IMR-90 (cell line): ENCODE data around the gene KCNK17. TPM values are rescaled to one million over a fixed set of nuclear protein-coding genes. Genes with fewer than 3 reads are reported as not detected.

Source experiments
- ATAC-seq: fragments of 200-7000 bp; cut with Tn5 transposase; 2 replicates; pipeline ENCODE4 v1.9.1; 2020; ENCODE audit warnings: low read depth, mild to moderate bottlenecking, moderate library complexity
- BruUV-seq: library from RNA; stranded (reverse); fragments of 400-500 nt; replicated peaks from 2 replicates; lab custom pipeline; 2021; lab: Mats Ljungman, UMichigan
- CTCF ChIA-PET: fragments of 300-600 bp; formaldehyde crosslinking; extraction: SDS; loops from one replicate; lab custom pipeline; 2021; ENCODE audit warnings: antibody characterized with exemption; lab: Yijun Ruan, JAX
- POLR2A ChIA-PET: fragments of 300-600 bp; sonication (Branson Sonifier 250); formaldehyde crosslinking; loops from one replicate; lab custom pipeline; 2022; ENCODE audit warnings: antibody characterized with exemption; ENCODE audit not compliant: unreplicated experiment; lab: Charles Lee
- DNase-seq: peaks from one replicate; pipeline ENCODE4 v3.0.0; 2013
- H2AFZ ChIP-seq: replicated peaks from 2 replicates; pipeline ENCODE3; 2013; ENCODE audit warnings: low read length, mild to moderate bottlenecking; ENCODE audit not compliant: poor library complexity
- H2AK5ac ChIP-seq: 2 replicates; pipeline ENCODE4 v1.6.1; 2013; ENCODE audit warnings: low read depth, low read length, inconsistent platforms
- H2AK9ac ChIP-seq: replicated peaks from 2 replicates; pipeline ENCODE3; 2013; ENCODE audit warnings: mild to moderate bottlenecking, low read depth, low read length, moderate library complexity; ENCODE audit not compliant: poor library complexity
- H2BK120ac ChIP-seq: 2 replicates; pipeline ENCODE4 v1.6.1; 2013; ENCODE audit warnings: low read depth, low read length, inconsistent platforms
- H2BK15ac ChIP-seq: 3 replicates; pipeline ENCODE4 v1.6.1; 2013; ENCODE audit warnings: low read depth, low read length, inconsistent platforms
- H2BK20ac ChIP-seq: 2 replicates; pipeline ENCODE4 v1.6.1; 2013; ENCODE audit warnings: low read depth, mild to moderate bottlenecking, inconsistent platforms, low read length, moderate library complexity
- H2BK5ac ChIP-seq: 2 replicates; pipeline ENCODE4 v1.6.1; 2013; ENCODE audit warnings: mild to moderate bottlenecking, low read depth, low read length, inconsistent platforms; ENCODE audit not compliant: poor library complexity, severe bottlenecking
- H3K14ac ChIP-seq: replicated peaks from 2 replicates; pipeline ENCODE4 v1.6.1; 2013; ENCODE audit warnings: low read depth, low read length, inconsistent platforms
- H3K18ac ChIP-seq: 2 replicates; pipeline ENCODE4 v1.6.1; 2013; ENCODE audit warnings: low read depth, low read length, control low read depth
- H3K23ac ChIP-seq: 2 replicates; pipeline ENCODE4 v1.6.1; 2013; ENCODE audit warnings: low read depth, low read length, inconsistent platforms
- H3K27ac ChIP-seq: 2 replicates; pipeline ENCODE4 v1.5.1; 2013; ENCODE audit warnings: mild to moderate bottlenecking, control low read depth, low read length; ENCODE audit not compliant: insufficient read depth
- H3K27me3 ChIP-seq: 2 replicates; pipeline ENCODE4 v1.6.1; 2013; ENCODE audit warnings: low read length; ENCODE audit not compliant: control insufficient read depth, insufficient read depth
- H3K36me3 ChIP-seq: 2 replicates; pipeline ENCODE4 v1.6.1; 2013; ENCODE audit warnings: low read length, mixed read lengths; ENCODE audit not compliant: control insufficient read depth, insufficient read depth
- H3K4ac ChIP-seq: 2 replicates; pipeline ENCODE4 v1.6.1; 2013; ENCODE audit warnings: low read depth, low read length, inconsistent platforms
- H3K4me1 ChIP-seq: 2 replicates; pipeline ENCODE4 v1.6.1; 2013; ENCODE audit warnings: low read length, mixed read lengths; ENCODE audit not compliant: control insufficient read depth, insufficient read depth
- H3K4me2 ChIP-seq: 2 replicates; pipeline ENCODE4 v1.6.1; 2013; ENCODE audit warnings: low read depth, mild to moderate bottlenecking, control low read depth, low read length, moderate library complexity
- H3K4me3 ChIP-seq: 2 replicates; pipeline ENCODE4 v1.5.1; 2013; ENCODE audit warnings: low read depth, mild to moderate bottlenecking, control low read depth, low read length, moderate library complexity; ENCODE audit not compliant: insufficient read depth
- H3K56ac ChIP-seq: 2 replicates; pipeline ENCODE4 v1.6.1; 2013; ENCODE audit warnings: low read length, inconsistent platforms; ENCODE audit not compliant: insufficient read depth; ENCODE audit errors: extremely low read depth
- H3K79me1 ChIP-seq, 2 experiments: 2 replicates each; pipeline ENCODE4 v1.6.1; 2013; ENCODE audit warnings: low read length in 2 of 2, inconsistent platforms in 1 of 2, low read depth in 1 of 2
- H3K9ac ChIP-seq: 2 replicates; pipeline ENCODE4 v1.6.1; 2013; ENCODE audit warnings: low read depth, low read length, control low read depth
- H3K9me1 ChIP-seq: 2 replicates; pipeline ENCODE4 v1.6.1; 2013; ENCODE audit warnings: low read length, inconsistent platforms; ENCODE audit not compliant: insufficient read depth
- H3K9me3 ChIP-seq: 2 replicates; pipeline ENCODE4 v1.6.1; 2013; ENCODE audit warnings: low read length; ENCODE audit not compliant: control insufficient read depth, insufficient read depth
- H4K20me1 ChIP-seq: 2 replicates; pipeline ENCODE4 v1.6.1; 2013; ENCODE audit warnings: low read length, inconsistent platforms; ENCODE audit not compliant: insufficient read depth
- H4K5ac ChIP-seq: 2 replicates; pipeline ENCODE4 v1.6.1; 2013; ENCODE audit warnings: mild to moderate bottlenecking, low read depth, low read length, control low read depth
- H4K8ac ChIP-seq, 2 experiments: 2 replicates each; pipeline ENCODE4 v1.6.1; 2013; ENCODE audit warnings: low read depth in 2 of 2, low read length in 2 of 2, control low read depth in 1 of 2, inconsistent platforms in 1 of 2
- H4K91ac ChIP-seq: 2 replicates; pipeline ENCODE4 v1.6.1; 2013; ENCODE audit warnings: low read depth, low read length, inconsistent platforms; ENCODE audit not compliant: insufficient read depth
- MAZ ChIP-seq: IDR thresholded peaks from 2 replicates; pipeline ENCODE4 v1.6.1; 2012; ENCODE audit warnings: low read depth, mild to moderate bottlenecking, low read length, improper control_type of control experiment, moderate library complexity, borderline replicate concordance
- MXI1 ChIP-seq: IDR thresholded peaks from 2 replicates; pipeline ENCODE4 v1.6.1; 2012; ENCODE audit warnings: low read depth, mild to moderate bottlenecking, low read length, moderate library complexity, borderline replicate concordance
- POLR2A ChIP-seq: IDR thresholded peaks from 2 replicates; pipeline ENCODE4 v1.6.1; 2012; ENCODE audit warnings: mild to moderate bottlenecking, low read depth, low read length
- RAD21 ChIP-seq: IDR thresholded peaks from 2 replicates; pipeline ENCODE4 v1.6.1; 2012; ENCODE audit warnings: low read length, improper control_type of control experiment
- WGBS, 2 experiments: methylation state at CpG; one replicate each; pipeline versions ENCODE4 v1.1.5 to v1.1.7; 2013; ENCODE audit warnings: missing lambda C conversion rate in 2 of 2; ENCODE audit not compliant: insufficient read length in 1 of 2; ENCODE audit errors: extremely low coverage in 2 of 2; 5-methylcytosine and 5-hydroxymethylcytosine counted together
- dilution Hi-C: fragments of 300-500 bp; cut with HindIII; formaldehyde crosslinking; loops from one replicate; pipeline ENCODE4 v1.14.3; 2018; ENCODE audit warnings: low sequenced_read_pairs; ENCODE audit not compliant: unreplicated experiment
- in situ Hi-C: fragments of 300-500 bp; cut with MboI; formaldehyde crosslinking; loops from 3 replicates; pipeline ENCODE4 v1.14.3; 2019; ENCODE audit warnings: low sequenced_read_pairs, inconsistent platforms, mixed read lengths
- intact Hi-C: fragments of 100-400 bp; cut with micrococcal nuclease; formaldehyde crosslinking; loops from 2 replicates; pipeline ENCODE4 v1.10.0; 2022
- polyA plus RNA-seq, 3 experiments: library from polyadenylated mRNA; depleted of rRNA; stranded (reverse); fragments of >200 nt; gene quantifications; 2 replicates each; pipeline ENCODE4 v1.2.3, GENCODE V29; 2012; ENCODE audit warnings: low replicate concordance in 1 of 3
- total RNA-seq: library from RNA; depleted of rRNA; stranded (reverse); fragments of >200 nt; gene quantifications from 2 replicates; pipeline ENCODE4 v1.2.3, GENCODE V29; 2012

KCNK17 gene
- total and polyA plus RNA-seq, 2 of the 4 experiments (the other 2 are of a cell fraction): not detected

DNA sequence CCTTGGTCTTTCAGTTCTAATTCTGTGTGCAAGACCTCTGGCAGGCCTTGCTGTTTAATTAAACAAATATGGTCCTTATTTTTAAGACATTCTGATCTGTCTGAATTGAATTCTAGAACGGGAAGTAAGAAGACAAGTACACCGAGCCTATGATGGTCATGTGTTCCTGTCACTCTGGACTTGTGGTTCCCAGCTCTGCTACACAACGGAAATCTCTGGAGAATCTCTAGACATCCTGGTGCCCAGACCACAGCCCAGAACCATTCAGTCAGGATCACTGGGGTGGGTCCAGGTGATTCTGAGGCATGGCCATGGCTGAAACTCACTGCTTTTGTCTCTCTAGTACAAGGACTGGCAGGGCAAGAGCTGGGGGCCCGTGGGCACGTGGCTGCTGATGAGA lies 24.2 kb upstream of the KCNK17 start:
- Histone ChIP-seq H2BK5ac (no peak overlapping the region), H2AFZ (no peak overlapping the region), H3K4me2 (no peak overlapping the region), H3K14ac (no peak overlapping the region), H4K8ac (no peak overlapping the region), H3K9ac (no peak overlapping the region), H3K9me3 (no peaks in the 10 kb centered on the region), H3K9me1 (no peaks in the 10 kb centered on the region), H3K23ac (no peak overlapping the region), H3K27ac (no peak overlapping the region), H3K4me3 (no peak overlapping the region), H3K18ac (no peak overlapping the region), H4K20me1 (no peaks in the 10 kb centered on the region), H3K79me1 (no peaks in the 10 kb centered on the region), H3K4me1 (no peaks in the 10 kb centered on the region), H4K5ac (no peak overlapping the region), H2AK9ac (no peak overlapping the region), H3K4ac (no peak overlapping the region), H2BK20ac (no peak overlapping the region), H2BK15ac (no peak overlapping the region), H4K91ac (no peak overlapping the region), H2BK120ac (no peak overlapping the region), H3K56ac (no peak overlapping the region), H3K27me3 (peaks cover 2% of the 10 kb centered on the region; the same call in 1 of the 2 replicates), H3K36me3 (no peaks in the 10 kb centered on the region), H2AK5ac (no peak overlapping the region)
- ChIA-PET POLR2A (no interaction called here), CTCF (no interaction called here)
- WGBS, 2 experiments: 80% methylated on average over 1 of the region's 5 CpGs; no CpG with 5 or more reads in 1 of the 2 experiments
- in situ Hi-C loops: no loop called here
- TF ChIP-seq MXI1 (no peak), POLR2A (no peak), MAZ (no peak), RAD21 (no peak)
- dilution Hi-C loops: no loop called here
- BruUV-seq: no TSS peak
- ATAC-seq: no peak
- no peak for DNase-seq
- intact Hi-C loops: no loop called here
